Mesenchymal stem cell (in vitro differentiated cells and primary cell): ENCODE measurements around the gene TOR1AIP1.
"Not testable (repeated sequence)": the region's sequence is repeated elsewhere in the genome, so short reads cannot be mapped to it uniquely, and the experiment has no call there.

Experiments
- DNase-seq: peaks from one replicate; pipeline ENCODE4 v3.0.0-alpha.2; 2013
- H2AFZ ChIP-seq: one replicate; pipeline ENCODE4 v1.6.1; 2013; ENCODE audit warnings: low read depth, mild to moderate bottlenecking, control low read depth, inconsistent platforms, low read length, moderate library complexity
- H2AK5ac ChIP-seq: 2 replicates; pipeline ENCODE4 v1.6.1; 2013; ENCODE audit warnings: low read length, moderate library complexity, mild to moderate bottlenecking, inconsistent platforms; ENCODE audit not compliant: severe bottlenecking
- H2BK120ac ChIP-seq: one replicate; pipeline ENCODE4 v1.6.1; 2013; ENCODE audit warnings: low read depth, mild to moderate bottlenecking, inconsistent platforms, low read length, moderate library complexity
- H2BK12ac ChIP-seq, 2 experiments: one replicate each; pipeline ENCODE4 v1.6.1; 2013; ENCODE audit warnings: inconsistent platforms in 2 of 2, low read length in 2 of 2, mild to moderate bottlenecking in 2 of 2, moderate library complexity in 2 of 2, control low read depth in 1 of 2
- H2BK15ac ChIP-seq: one replicate; pipeline ENCODE4 v1.6.1; 2013; ENCODE audit warnings: mild to moderate bottlenecking, low read depth, inconsistent platforms; ENCODE audit not compliant: poor library complexity, severe bottlenecking
- H2BK5ac ChIP-seq: 2 replicates; pipeline ENCODE4 v1.6.1; 2013; ENCODE audit warnings: low read depth, mild to moderate bottlenecking, low read length, control low read depth, inconsistent platforms; ENCODE audit not compliant: poor library complexity, severe bottlenecking
- H3K14ac ChIP-seq, 2 experiments: one replicate each; pipeline ENCODE4 v1.6.1; 2013; ENCODE audit warnings: inconsistent platforms in 2 of 2, low read length in 2 of 2, control low read depth in 1 of 2, mild to moderate bottlenecking in 1 of 2, moderate library complexity in 1 of 2
- H3K18ac ChIP-seq, 2 experiments: one replicate each; pipeline ENCODE4 v1.6.1; 2013; ENCODE audit warnings: inconsistent platforms in 2 of 2, low read length in 2 of 2, control low read depth in 1 of 2, low read depth in 1 of 2, mild to moderate bottlenecking in 1 of 2
- H3K23ac ChIP-seq, 2 experiments: one replicate each; pipeline ENCODE4 v1.6.1; 2013; ENCODE audit warnings: inconsistent platforms in 2 of 2, low read length in 2 of 2, mild to moderate bottlenecking in 2 of 2, moderate library complexity in 2 of 2, control low read depth in 1 of 2
- H3K27ac ChIP-seq: 2 replicates; pipeline ENCODE4 v1.5.1; 2013; ENCODE audit warnings: mild to moderate bottlenecking, moderate library complexity, low read length, control low read depth, inconsistent platforms; ENCODE audit not compliant: poor library complexity, severe bottlenecking
- H3K27me3 ChIP-seq, 2 experiments: 2 replicates each; pipeline versions ENCODE4 v1.6.1 to v1.7.0; 2013; ENCODE audit warnings: low read length in 2 of 2, mild to moderate bottlenecking in 2 of 2, moderate library complexity in 2 of 2, control low read depth in 1 of 2, inconsistent platforms in 1 of 2; ENCODE audit not compliant: control insufficient read depth in 1 of 2, insufficient read depth in 1 of 2
- H3K36me3 ChIP-seq, 2 experiments: 2 replicates each; pipeline versions ENCODE4 v1.6.1 to v1.7.0; 2013; ENCODE audit warnings: low read length in 2 of 2, control low read depth in 1 of 2, inconsistent platforms in 1 of 2, low read depth in 1 of 2, mild to moderate bottlenecking in 1 of 2; ENCODE audit not compliant: insufficient read depth in 2 of 2, control insufficient read depth in 1 of 2
- H3K4ac ChIP-seq, 2 experiments: one replicate each; pipeline ENCODE4 v1.6.1; 2013; ENCODE audit warnings: inconsistent platforms in 2 of 2, low read length in 2 of 2, mild to moderate bottlenecking in 2 of 2, moderate library complexity in 2 of 2, control low read depth in 1 of 2, low read depth in 1 of 2
- H3K4me1 ChIP-seq: 2 replicates; pipeline ENCODE4 v1.6.1; 2013; ENCODE audit warnings: low read depth, low read length, control low read depth; ENCODE audit not compliant: control insufficient read depth, insufficient read depth
- H3K4me2 ChIP-seq: 2 replicates; pipeline ENCODE4 v1.6.1; 2013; ENCODE audit warnings: low read length, mild to moderate bottlenecking, inconsistent platforms; ENCODE audit not compliant: poor library complexity, severe bottlenecking
- H3K4me3 ChIP-seq, 2 experiments: 2 replicates each; pipeline versions ENCODE4 v1.5.1 to v1.7.0; 2013; ENCODE audit warnings: low read length in 2 of 2, mild to moderate bottlenecking in 2 of 2, control low read depth in 1 of 2, low read depth in 1 of 2; ENCODE audit not compliant: insufficient read depth in 1 of 2
- H3K79me1 ChIP-seq: replicated peaks from 2 replicates; pipeline ENCODE4 v1.6.1; 2013; ENCODE audit warnings: mild to moderate bottlenecking, control low read depth, low read length, inconsistent platforms; ENCODE audit not compliant: poor library complexity, severe bottlenecking
- H3K9ac ChIP-seq: 2 replicates; pipeline ENCODE4 v1.7.0; 2013; ENCODE audit warnings: mild to moderate bottlenecking, low read length, moderate library complexity
- H3K9me3 ChIP-seq: 2 replicates; pipeline ENCODE4 v1.7.0; 2013; ENCODE audit warnings: mild to moderate bottlenecking, low read length; ENCODE audit not compliant: control insufficient read depth
- H4K8ac ChIP-seq: one replicate; pipeline ENCODE4 v1.6.1; 2013; ENCODE audit warnings: inconsistent platforms, mild to moderate bottlenecking, low read length, moderate library complexity
- H4K91ac ChIP-seq: one replicate; pipeline ENCODE4 v1.6.1; 2013; ENCODE audit warnings: mild to moderate bottlenecking, low read length, inconsistent platforms
- WGBS: methylation state at CpG from one replicate; pipeline ENCODE4 v1.1.7; 2013; ENCODE audit warnings: mixed read lengths; 5-methylcytosine and 5-hydroxymethylcytosine counted together

TOR1AIP1 gene

DNA sequence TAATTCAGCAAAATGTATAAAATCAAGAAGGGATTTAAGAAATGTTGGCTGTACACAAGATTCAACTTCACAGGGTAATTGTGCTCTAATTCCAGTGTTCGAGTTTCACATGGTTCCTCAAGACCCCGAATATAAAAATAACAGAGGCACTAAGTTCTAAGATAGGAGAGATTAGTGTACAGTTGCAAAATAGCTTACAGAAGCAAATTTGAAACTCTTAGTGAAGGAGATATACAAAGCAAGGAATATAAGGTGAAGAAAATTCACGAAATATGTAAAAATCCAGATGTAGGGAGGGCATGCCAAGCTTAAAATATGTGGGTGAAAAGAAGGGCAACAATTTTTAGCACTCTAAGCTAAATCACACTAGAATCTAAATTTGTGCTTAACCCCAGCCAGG, 33.9 kb upstream of the TOR1AIP1 start:
- Histone ChIP-seq H3K27me3 (no peaks in the 10 kb centered on the region), H3K79me1 (peaks cover 17% of the 10 kb centered on the region), H2BK12ac (no peak overlapping the region), H2BK15ac (no peak overlapping the region), H2BK5ac (no peak overlapping the region), H2AFZ (no peak overlapping the region), H3K4me3 (no peak overlapping the region), H4K8ac (no peak overlapping the region), H3K23ac (no peak overlapping the region), H2BK120ac (no peak overlapping the region), H3K36me3 (peaks cover 18 to 88% of the 10 kb centered on the region in 2 experiments), H3K18ac (no peak overlapping the region), H3K27ac (no peak overlapping the region), H3K9ac (no peak overlapping the region), H3K4ac (no peak overlapping the region), H2AK5ac (no peak overlapping the region), H3K4me2 (no peak overlapping the region), H3K14ac (no peak overlapping the region), H4K91ac (no peak overlapping the region), H3K9me3 (no peaks in the 10 kb centered on the region), H3K4me1 (no peaks in the 10 kb centered on the region)
- no peak for DNase-seq
- 100% methylated on average over 3 of the region's 3 CpGs for WGBS

- H2AK5ac ChIP-seq, result no peak overlapping the region
- no peak overlapping the region for H3K14ac ChIP-seq
- H3K79me1 ChIP-seq, result peaks cover 19% of the 10 kb centered on the region
- H3K4me2 ChIP-seq, result no peak overlapping the region
- H2BK120ac ChIP-seq, result no peak overlapping the region
- H3K27me3 ChIP-seq, result no peaks in the 10 kb centered on the region
- H3K4ac ChIP-seq, result no peak overlapping the region
- H2BK12ac ChIP-seq, result no peak overlapping the region
- no peak overlapping the region for H3K4me3 ChIP-seq
- no CpG with 5 or more reads among the region's 1 CpG for WGBS
- no peak overlapping the region for H2AFZ ChIP-seq
- no peak overlapping the region for H3K27ac ChIP-seq
- H3K23ac ChIP-seq, result no peak overlapping the region
- H2BK15ac ChIP-seq, result no peak overlapping the region
- peaks cover 19 to 92% of the 10 kb centered on the region in 2 experiments for H3K36me3 ChIP-seq
- H3K9me3 ChIP-seq, result no peaks in the 10 kb centered on the region
- no peak overlapping the region for H3K18ac ChIP-seq
- no peak overlapping the region for H3K9ac ChIP-seq
- no peak overlapping the region for H2BK5ac ChIP-seq
- no peak overlapping the region for H4K8ac ChIP-seq
- H4K91ac ChIP-seq, result no peak overlapping the region
- no peaks in the 10 kb centered on the region for H3K4me1 ChIP-seq
- DNase-seq, result no peak
These were observed 29.0 kb upstream of the TOR1AIP1 start for GRCh38 chr1:179853102-179853501.

- not testable (repeated sequence) for H3K23ac ChIP-seq, H3K9ac ChIP-seq, H3K27ac ChIP-seq, H2AFZ ChIP-seq, H3K18ac ChIP-seq, H3K4me2 ChIP-seq, H2BK120ac ChIP-seq, H3K4ac ChIP-seq, H3K4me1 ChIP-seq, H4K91ac ChIP-seq, H3K4me3 ChIP-seq, H2BK12ac ChIP-seq, H4K8ac ChIP-seq, H3K9me3 ChIP-seq, H2BK15ac ChIP-seq, H2AK5ac ChIP-seq, H3K27me3 ChIP-seq, DNase-seq, H3K14ac ChIP-seq, H2BK5ac ChIP-seq
- 100% methylated on average over 2 of the region's 4 CpGs for WGBS
- H3K79me1 ChIP-seq, result peaks cover 19% of the 10 kb centered on the region
- H3K36me3 ChIP-seq, result peaks cover 14 to 91% of the 10 kb centered on the region in 2 experiments
These were observed 26.3 kb upstream of the TOR1AIP1 start for GRCh38 chr1:179855831-179856230.

GRCh38 chr1:179856296-179856695, 25.8 kb upstream of the TOR1AIP1 start:
- 98% methylated on average over 2 of the region's 2 CpGs for WGBS
- no peak overlapping the region for H2BK12ac ChIP-seq
- no peak overlapping the region for H4K91ac ChIP-seq
- DNase-seq, result no peak
- H3K27ac ChIP-seq, result no peak overlapping the region
- no peak overlapping the region for H4K8ac ChIP-seq
- no peak overlapping the region for H2BK15ac ChIP-seq
- H3K18ac ChIP-seq, result no peak overlapping the region
- H3K4ac ChIP-seq, result no peak overlapping the region
- no peaks in the 10 kb centered on the region for H3K27me3 ChIP-seq
- H3K36me3 ChIP-seq, result peaks cover 13 to 91% of the 10 kb centered on the region in 2 experiments
- H3K4me1 ChIP-seq, result no peaks in the 10 kb centered on the region
- no peak overlapping the region for H3K23ac ChIP-seq
- no peak overlapping the region for H2BK5ac ChIP-seq
- no peak overlapping the region for H2AK5ac ChIP-seq
- H3K9ac ChIP-seq, result no peak overlapping the region
- H3K14ac ChIP-seq, result no peak overlapping the region
- H2BK120ac ChIP-seq, result no peak overlapping the region
- no peaks in the 10 kb centered on the region for H3K9me3 ChIP-seq
- peaks cover 20% of the 10 kb centered on the region for H3K79me1 ChIP-seq
- no peak overlapping the region for H2AFZ ChIP-seq
- no peak overlapping the region for H3K4me2 ChIP-seq
- no peak overlapping the region for H3K4me3 ChIP-seq
